A549 treated with CpdA at 1 μM for 4 hours (cell line): ENCODE results near the gene SPECC1L. TPM values are rescaled to one million over a fixed set of nuclear protein-coding genes. Genes with fewer than 3 reads are reported as not detected.

ENCODE experiments used
- total RNA-seq: library from RNA; stranded (reverse); fragments of 200-300 nt; extraction: Qiagen RNA extraction; gene quantifications from 5 replicates; pipeline ENCODE4 v1.2.3, GENCODE V29; 2022; ENCODE audit warnings: low read depth

The SPECC1L gene
- 13.2 to 15.2 TPM (median 14.4 TPM) in 5 replicates for total RNA-seq

DNA sequence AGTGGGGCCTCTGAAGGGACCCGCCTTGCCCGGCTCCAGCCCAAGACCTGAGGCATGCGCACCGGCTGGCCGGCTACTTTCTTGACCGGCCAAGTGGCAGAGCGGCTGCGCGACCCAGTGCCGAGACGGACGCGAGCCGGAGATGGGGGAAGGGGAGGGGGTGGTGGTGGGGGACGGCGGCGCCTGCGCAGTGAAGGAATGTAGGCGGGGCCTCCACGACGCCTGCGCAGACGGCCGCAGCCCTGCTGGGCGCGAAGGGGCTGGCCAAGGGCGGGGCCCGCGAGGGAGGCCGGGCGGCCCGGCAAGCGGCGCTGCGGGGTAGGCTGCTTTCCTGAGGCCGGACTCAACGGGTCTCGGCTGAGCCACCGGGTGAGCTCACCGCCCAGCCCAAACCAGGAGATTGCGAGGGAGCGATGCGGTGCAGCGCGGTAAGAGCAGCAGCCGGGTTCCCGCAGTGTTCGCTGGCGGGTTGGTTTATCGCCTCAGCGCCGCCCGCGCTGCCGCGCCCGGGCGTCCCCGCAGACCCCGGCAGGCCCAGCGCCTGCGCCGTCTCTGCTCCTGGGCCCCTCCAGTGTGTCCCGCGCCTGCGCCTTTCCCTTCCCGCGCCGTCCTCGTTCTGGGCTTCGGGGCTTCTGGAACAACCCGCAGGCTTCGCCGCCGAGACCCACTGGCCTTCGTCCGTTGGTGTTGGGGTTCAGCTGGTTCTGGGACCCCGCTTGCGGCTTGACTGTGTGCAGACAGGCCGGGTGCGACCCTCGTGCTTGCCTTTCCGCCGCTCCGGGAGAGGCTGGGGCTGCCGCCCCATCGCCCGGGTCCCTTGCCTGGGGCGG is at the start of gene SPECC1L:
TSS of gene SPECC1L (plus strand) at position 276 of the 830 bp plus-strand sequence. CDS start 31,401 bp downstream, outside the sequence.

DNA sequence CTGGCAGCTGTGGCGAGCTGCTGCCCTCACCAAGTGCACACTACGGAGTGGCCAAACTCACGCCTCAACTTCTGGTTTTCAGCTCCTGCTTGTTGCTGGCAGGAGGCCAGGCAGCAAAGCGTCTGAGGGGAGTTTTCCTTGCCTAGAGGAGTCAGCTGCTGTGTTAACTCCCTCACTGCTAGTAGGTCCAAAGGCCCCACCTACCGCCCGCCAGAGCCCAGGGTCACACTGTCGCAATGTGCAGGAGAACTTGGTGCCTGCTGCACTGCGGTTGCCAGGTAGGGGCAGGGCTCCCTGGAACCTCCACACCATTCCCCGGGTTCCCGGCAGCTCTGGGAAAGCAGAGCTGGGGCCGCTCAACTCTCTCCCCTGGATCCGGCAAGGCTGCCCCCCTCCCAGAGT is 25.6 kb upstream of the SPECC1L start, which contains the start of gene GGT5:
TSS of gene GGT5 (minus strand) at position 53 of the 402 bp plus-strand sequence. CDS start 357 bp downstream, outside the sequence.

GRCh38 chr22:24427500-24428164 is 157.0 kb downstream of the SPECC1L start, which contains the start of gene ADORA2A:
Gene ADORA2A (plus strand): TSS chr22:24427599. CDS start chr22:24433405, 5,806 bp downstream.

Other genes starting within 250 kb of the SPECC1L start
- gene SUSD2, start 89.3 kb upstream of the SPECC1L start, total RNA-seq = 49.2 to 65.0 TPM (median 59.3 TPM) in 5 replicates
- gene GGT5, start 25.7 kb upstream of the SPECC1L start, total RNA-seq = 1.5 to 2.2 TPM (median 1.9 TPM) in 5 replicates
- 0.88 to 1.0 TPM (median 0.94 TPM) in 5 replicates for gene ADORA2A, start 156.8 kb downstream of the SPECC1L start, total RNA-seq
- gene UPB1, start 224.5 kb downstream of the SPECC1L start, total RNA-seq = not detected in 5 replicates